Upper lobe of right lung (tissue), 1 donor: ENCODE measurements around the gene MCM9. TPM values are rescaled to one million over a fixed set of nuclear protein-coding genes. Genes with fewer than 3 reads are reported as not detected.

Experiments
- ATAC-seq: fragments of 200-7000 bp; cut with Tn5 transposase; one replicate; pipeline ENCODE4 v1.9.1; 2020; ENCODE audit warnings: mild to moderate bottlenecking, moderate library complexity
- DNase-seq: peaks from one replicate; pipeline ENCODE4 v3.0.0-alpha.2; 2020
- H3K27ac ChIP-seq: fragments of 200-600 bp; one replicate; pipeline ENCODE4 v1.8.0; 2022
- H3K27me3 ChIP-seq: fragments of 200-600 bp; one replicate; pipeline ENCODE4 v1.8.0; 2022; ENCODE audit warnings: mild to moderate bottlenecking
- H3K36me3 ChIP-seq: fragments of 200-600 bp; one replicate; pipeline ENCODE4 v1.8.0; 2022
- H3K4me1 ChIP-seq: fragments of 200-600 bp; one replicate; pipeline ENCODE4 v1.8.0; 2022
- H3K4me3 ChIP-seq: fragments of 200-600 bp; one replicate; pipeline ENCODE4 v1.8.0; 2022; ENCODE audit warnings: mild to moderate bottlenecking
- H3K9me3 ChIP-seq: fragments of 200-600 bp; one replicate; pipeline ENCODE4 v1.8.0; 2022
- CTCF ChIP-seq: fragments of 200-600 bp; IDR thresholded peaks from one replicate; pipeline ENCODE4 v1.8.0; 2022; ENCODE audit warnings: antibody characterized with exemption
- intact Hi-C: fragments of 100-400 bp; cut with DNase I; formaldehyde crosslinking; loops from one replicate; pipeline ENCODE4 v1.11.0; 2022
- total RNA-seq: library from RNA; stranded (reverse); fragmentation: NEBNext Ultra II Directional; extraction: Animal tissue kit (Norgen Biotek cat#: 25700); gene quantifications from one replicate; pipeline ENCODE4 v1.2.1, GENCODE V29; 2021
- donor health status: DM: no; HTN: yes; CAD: no; lungs with severe emphysema.

The MCM9 gene
- total RNA-seq, 1 donor from 2014 or later: 19.5 TPM

DNA sequence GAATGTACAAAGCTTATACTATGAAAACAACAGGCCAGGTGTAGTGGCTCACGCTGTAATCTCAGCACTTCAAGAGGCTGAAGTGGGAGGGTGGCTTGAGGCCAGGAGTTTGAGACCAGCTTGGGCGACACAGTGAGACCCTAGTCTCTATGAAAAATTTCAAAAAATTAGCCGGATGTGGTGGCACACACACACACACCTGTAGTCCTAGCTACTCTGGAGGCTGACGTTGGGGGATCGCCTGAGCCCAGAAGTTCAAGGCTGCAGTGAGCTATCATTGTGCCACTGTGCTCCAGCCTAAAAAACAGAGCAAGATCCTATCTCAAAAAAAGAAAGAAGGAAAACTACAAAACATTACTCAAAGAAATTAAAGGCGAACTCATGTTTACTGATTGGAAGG, 48.3 kb downstream of the MCM9 start:
- TF ChIP-seq CTCF: no peak
- Histone ChIP-seq H3K36me3 (no peaks in the 10 kb centered on the region), H3K27ac (no peak overlapping the region), H3K9me3 (no peaks in the 10 kb centered on the region), H3K4me3 (no peak overlapping the region), H3K27me3 (no peaks in the 10 kb centered on the region), H3K4me1 (peaks cover 14% of the 10 kb centered on the region)
- DNase-seq: no peak
- intact Hi-C loops: no loop called here
- no peak for ATAC-seq

- H3K36me3 ChIP-seq: no peaks in the 10 kb centered on the region
- peaks cover 28% of the 10 kb centered on the region for H3K4me1 ChIP-seq
- intact Hi-C loops: no loop called here
- TF ChIP-seq CTCF: no peak
- no peaks in the 10 kb centered on the region for H3K9me3 ChIP-seq
- ATAC-seq: no peak
- no peak overlapping the region for H3K4me3 ChIP-seq
- DNase-seq: no peak
- H3K27ac ChIP-seq: no peak overlapping the region
- no peaks in the 10 kb centered on the region for H3K27me3 ChIP-seq
These were observed 52.5 kb downstream of the MCM9 start for GRCh38 chr6:118882314-118882905.

DNA sequence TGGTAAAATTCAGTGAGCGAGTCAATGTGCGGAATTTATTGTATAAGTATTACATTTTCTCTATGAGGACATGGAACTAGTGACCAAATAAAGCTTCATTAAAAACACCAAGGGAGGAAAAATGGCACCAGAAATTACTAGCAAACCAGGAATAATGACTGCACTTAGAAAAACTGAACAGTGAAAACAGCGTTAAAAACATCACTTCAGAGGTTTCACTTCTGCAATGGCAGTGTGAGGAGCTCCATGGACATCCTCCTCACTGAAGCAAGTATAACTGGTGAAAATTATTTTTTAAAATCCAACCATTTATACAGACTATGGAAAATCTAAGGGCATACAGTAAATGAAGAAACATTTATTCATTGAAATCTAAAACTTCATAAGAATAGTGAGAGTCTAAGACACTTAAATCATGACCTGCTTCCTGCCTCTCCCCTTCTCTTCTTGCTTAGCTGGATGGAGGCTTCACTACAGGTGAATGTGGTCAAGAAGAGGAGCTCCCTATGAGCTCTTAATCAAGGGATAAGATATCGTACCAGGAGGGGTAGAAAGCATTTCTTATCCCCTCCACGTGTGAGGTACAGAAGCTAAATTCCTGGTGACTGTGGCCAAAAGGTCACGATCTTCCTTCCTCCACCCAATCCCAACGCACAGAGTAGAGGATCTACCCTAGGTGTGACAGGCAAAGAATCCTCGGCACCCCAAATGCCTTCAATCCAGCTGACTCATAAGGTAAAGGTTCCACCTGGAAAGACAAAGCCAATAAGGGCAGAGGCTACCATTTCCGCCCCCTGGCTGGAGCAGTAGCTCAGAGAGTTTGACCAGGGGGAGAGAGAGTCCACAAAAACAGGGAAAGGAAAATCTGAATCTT, 53.3 kb downstream of the MCM9 start:
- ATAC-seq: no peak
- H3K36me3 ChIP-seq: no peaks in the 10 kb centered on the region
- no peak for TF ChIP-seq CTCF
- H3K27me3 ChIP-seq: no peaks in the 10 kb centered on the region
- no peaks in the 10 kb centered on the region for H3K9me3 ChIP-seq
- H3K4me3 ChIP-seq: no peak overlapping the region
- peak overlapping the region; percentile 34 for H3K27ac ChIP-seq
- intact Hi-C loops: no loop called here
- H3K4me1 ChIP-seq: peaks cover 28% of the 10 kb centered on the region
- DNase-seq: no peak

- no peaks in the 10 kb centered on the region for H3K27me3 ChIP-seq
- TF ChIP-seq CTCF: no peak
- H3K4me3 ChIP-seq: no peak overlapping the region
- H3K36me3 ChIP-seq: no peaks in the 10 kb centered on the region
- no peak overlapping the region for H3K27ac ChIP-seq
- intact Hi-C loops: no loop called here
- H3K4me1 ChIP-seq: peaks cover 22% of the 10 kb centered on the region
- no peak for DNase-seq
- no peaks in the 10 kb centered on the region for H3K9me3 ChIP-seq
- no peak for ATAC-seq
These were observed 57.2 kb downstream of the MCM9 start for GRCh38 chr6:118877806-118878205.

DNA sequence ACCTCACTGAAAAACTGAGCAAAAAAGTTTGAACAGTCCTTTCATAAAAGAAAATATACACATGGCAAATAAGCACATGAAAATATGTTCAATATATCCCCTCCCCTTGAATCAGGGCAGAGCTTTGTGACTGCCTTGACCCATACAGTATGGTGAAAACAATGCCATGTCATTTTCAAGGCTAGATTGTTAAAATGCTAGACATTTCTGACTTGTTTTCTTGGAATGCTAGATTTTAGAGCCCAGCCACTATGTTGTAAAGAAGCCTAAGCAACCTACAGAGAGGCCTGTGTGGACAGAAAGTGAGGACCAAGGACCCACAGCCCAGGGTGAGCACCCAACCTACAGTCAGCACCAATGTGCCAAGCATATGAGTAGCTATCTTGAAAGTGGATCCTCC, 58.1 kb downstream of the MCM9 start:
- ATAC-seq (no peak), DNase-seq (no peak)
- no peaks in the 10 kb centered on the region for H3K36me3 ChIP-seq
- H3K9me3 ChIP-seq: no peaks in the 10 kb centered on the region
- H3K27ac ChIP-seq: no peak overlapping the region
- TF ChIP-seq CTCF: no peak
- H3K27me3 ChIP-seq: no peaks in the 10 kb centered on the region
- H3K4me3 ChIP-seq: no peak overlapping the region
- intact Hi-C loops: no loop called here
- peaks cover 16% of the 10 kb centered on the region for H3K4me1 ChIP-seq
